ENCODE data around the gene NKAPD1.

The NKAPD1 gene

GRCh38 chr11:112049777-112050176, 24.3 kb upstream of the NKAPD1 start:
- Histone ChIP-seq H3K27ac (ENCODE audit: low read length) (no peak overlapping the region), H3K4me3 (ENCODE audit: low read depth in 1 of 2, low read length in 2 of 2) (no peak overlapping the region), H3K36me3 (ENCODE audit: insufficient read depth, low read length) (peaks cover 80% of the 10 kb centered on the region), H3K27me3 (ENCODE audit: insufficient read depth, low read length, poor library complexity) (no peaks in the 10 kb centered on the region), H2AFZ (ENCODE audit: low read depth, low read length) (no peak overlapping the region), H3K79me2 (ENCODE audit: insufficient read depth, low read length) (peaks cover 4% of the 10 kb centered on the region; the same call in 1 of the 2 replicates), H4K20me1 (ENCODE audit: insufficient read depth, low read length) (no peaks in the 10 kb centered on the region), H3K9me3 (ENCODE audit: insufficient read depth, low read length, severe bottlenecking) (no peaks in the 10 kb centered on the region), H3K4me1 (ENCODE audit: insufficient read depth, low read length) (no peaks in the 10 kb centered on the region), H3K9ac (ENCODE audit: low read depth, low read length) (no peak overlapping the region), H3K4me2 (ENCODE audit: insufficient read depth, low read length) (no peak overlapping the region)
- TF ChIP-seq CTCF (IDR thresholded peaks at IDR 0.05; ENCODE audit: borderline replicate concordance, extremely low read depth, low read length, poor library complexity, severe bottlenecking) (no peak), EZH2 (IDR thresholded peaks at IDR 0.05; ENCODE audit: borderline replicate concordance, low read depth, low read length, severe bottlenecking) (no peak)
- ATAC-seq (ENCODE audit: insufficient read depth, low read depth) (no peak), DNase-seq (no peak)

- Histone ChIP-seq H4K20me1 (ENCODE audit: insufficient read depth, low read length) (no peaks in the 10 kb centered on the region), H3K27me3 (ENCODE audit: insufficient read depth, low read length, poor library complexity) (no peaks in the 10 kb centered on the region), H3K4me1 (ENCODE audit: insufficient read depth, low read length) (no peaks in the 10 kb centered on the region), H3K4me2 (ENCODE audit: insufficient read depth, low read length) (no peak overlapping the region), H3K27ac (ENCODE audit: low read length) (no peak overlapping the region), H3K36me3 (ENCODE audit: insufficient read depth, low read length) (peaks cover 73% of the 10 kb centered on the region), H3K9ac (ENCODE audit: low read depth, low read length) (no peak overlapping the region), H3K4me3 (ENCODE audit: low read depth in 1 of 2, low read length in 2 of 2) (no peak overlapping the region), H2AFZ (ENCODE audit: low read depth, low read length) (no peak overlapping the region), H3K9me3 (ENCODE audit: insufficient read depth, low read length, severe bottlenecking) (no peaks in the 10 kb centered on the region), H3K79me2 (ENCODE audit: insufficient read depth, low read length) (peaks cover 4% of the 10 kb centered on the region; the same call in 1 of the 2 replicates)
- TF ChIP-seq CTCF (IDR thresholded peaks at IDR 0.05; ENCODE audit: borderline replicate concordance, extremely low read depth, low read length, poor library complexity, severe bottlenecking) (no peak), EZH2 (IDR thresholded peaks at IDR 0.05; ENCODE audit: borderline replicate concordance, low read depth, low read length, severe bottlenecking) (no peak)
- ATAC-seq (ENCODE audit: insufficient read depth, low read depth): no peak
- no peak for DNase-seq
Observed at GRCh38 chr11:112050721-112051120, 23.4 kb upstream of the NKAPD1 start.

GRCh38 chr11:112051768-112052167, 22.3 kb upstream of the NKAPD1 start:
- Histone ChIP-seq H3K36me3 (ENCODE audit: insufficient read depth, low read length) (peaks cover 73% of the 10 kb centered on the region), H3K9me3 (ENCODE audit: insufficient read depth, low read length, severe bottlenecking) (no peaks in the 10 kb centered on the region), H3K9ac (ENCODE audit: low read depth, low read length) (no peak overlapping the region), H3K27me3 (ENCODE audit: insufficient read depth, low read length, poor library complexity) (no peaks in the 10 kb centered on the region), H4K20me1 (ENCODE audit: insufficient read depth, low read length) (no peaks in the 10 kb centered on the region), H3K4me1 (ENCODE audit: insufficient read depth, low read length) (no peaks in the 10 kb centered on the region), H3K27ac (ENCODE audit: low read length) (no peak overlapping the region), H2AFZ (ENCODE audit: low read depth, low read length) (no peak overlapping the region), H3K4me2 (ENCODE audit: insufficient read depth, low read length) (no peak overlapping the region), H3K4me3 (ENCODE audit: low read depth in 1 of 2, low read length in 2 of 2) (no peak overlapping the region), H3K79me2 (ENCODE audit: insufficient read depth, low read length) (peaks cover 4% of the 10 kb centered on the region; the same call in 1 of the 2 replicates)
- no peak for TF ChIP-seq CTCF (IDR thresholded peaks at IDR 0.05; ENCODE audit: borderline replicate concordance, extremely low read depth, low read length, poor library complexity, severe bottlenecking)
- TF ChIP-seq EZH2 (IDR thresholded peaks at IDR 0.05; ENCODE audit: borderline replicate concordance, low read depth, low read length, severe bottlenecking): no peak
- no peak for DNase-seq
- no peak for ATAC-seq (ENCODE audit: insufficient read depth, low read depth)

GRCh38 chr11:112057170-112057569, 16.9 kb upstream of the NKAPD1 start:
- DNase-seq: no peak
- no peak overlapping the region for H2AFZ ChIP-seq (ENCODE audit: low read depth, low read length)
- no peaks in the 10 kb centered on the region for H3K4me1 ChIP-seq (ENCODE audit: insufficient read depth, low read length)
- no peak overlapping the region for H3K27ac ChIP-seq (ENCODE audit: low read length)
- H3K4me3 ChIP-seq (ENCODE audit: low read depth in 1 of 2, low read length in 2 of 2): no peak overlapping the region
- no peaks in the 10 kb centered on the region for H4K20me1 ChIP-seq (ENCODE audit: insufficient read depth, low read length)
- H3K9me3 ChIP-seq (ENCODE audit: insufficient read depth, low read length, severe bottlenecking): no peaks in the 10 kb centered on the region
- no peak overlapping the region for H3K9ac ChIP-seq (ENCODE audit: low read depth, low read length)
- no peaks in the 10 kb centered on the region for H3K79me2 ChIP-seq (ENCODE audit: insufficient read depth, low read length)
- peaks cover 79% of the 10 kb centered on the region for H3K36me3 ChIP-seq (ENCODE audit: insufficient read depth, low read length)
- TF ChIP-seq CTCF (IDR thresholded peaks at IDR 0.05; ENCODE audit: borderline replicate concordance, extremely low read depth, low read length, poor library complexity, severe bottlenecking) (no peak), EZH2 (IDR thresholded peaks at IDR 0.05; ENCODE audit: borderline replicate concordance, low read depth, low read length, severe bottlenecking) (no peak)
- no peak for ATAC-seq (ENCODE audit: insufficient read depth, low read depth)
- no peaks in the 10 kb centered on the region for H3K27me3 ChIP-seq (ENCODE audit: insufficient read depth, low read length, poor library complexity)
- no peak overlapping the region for H3K4me2 ChIP-seq (ENCODE audit: insufficient read depth, low read length)

Measured in DND-41 (cell line).